GM18526 (cell line): ENCODE data around the gene KIAA2012.

Experiments
- POLR2A ChIP-seq: IDR thresholded peaks from 3 replicates; pipeline ENCODE4 v1.6.1; 2011; ENCODE audit not compliant: insufficient read length; ENCODE audit errors: extremely low read depth

KIAA2012 gene

GRCh38 chr2:202140522-202141252, 67.6 kb downstream of the KIAA2012 start:
- no peak for TF ChIP-seq POLR2A

- no peak for TF ChIP-seq POLR2A
Measured at GRCh38 chr2:202141329-202141947, 68.4 kb downstream of the KIAA2012 start.

- TF ChIP-seq POLR2A = no peak
Measured at GRCh38 chr2:202142540-202142939, 69.5 kb downstream of the KIAA2012 start.

DNA sequence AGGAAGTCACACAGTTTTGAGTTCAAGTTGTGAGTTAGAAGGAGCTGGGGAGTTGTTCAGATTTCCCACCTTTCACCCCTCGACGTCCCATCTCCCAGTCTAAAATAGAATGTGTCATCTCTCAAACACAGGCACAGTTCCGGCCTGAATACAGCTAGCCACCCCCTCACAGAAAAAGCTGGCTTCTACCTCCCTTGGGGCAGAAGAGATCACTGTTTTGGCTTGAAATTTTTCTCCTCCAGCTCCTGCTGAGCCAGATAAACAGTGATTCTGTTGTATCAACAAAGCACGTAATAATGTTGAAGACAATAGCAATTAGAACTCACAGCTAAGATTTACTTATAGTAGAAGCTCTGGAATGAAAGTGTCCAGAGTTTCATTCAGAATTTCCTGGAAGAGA, 74.7 kb downstream of the KIAA2012 start:
- TF ChIP-seq POLR2A = no peak

GRCh38 chr2:202148515-202149154, 75.6 kb downstream of the KIAA2012 start:
- TF ChIP-seq POLR2A = no peak

DNA sequence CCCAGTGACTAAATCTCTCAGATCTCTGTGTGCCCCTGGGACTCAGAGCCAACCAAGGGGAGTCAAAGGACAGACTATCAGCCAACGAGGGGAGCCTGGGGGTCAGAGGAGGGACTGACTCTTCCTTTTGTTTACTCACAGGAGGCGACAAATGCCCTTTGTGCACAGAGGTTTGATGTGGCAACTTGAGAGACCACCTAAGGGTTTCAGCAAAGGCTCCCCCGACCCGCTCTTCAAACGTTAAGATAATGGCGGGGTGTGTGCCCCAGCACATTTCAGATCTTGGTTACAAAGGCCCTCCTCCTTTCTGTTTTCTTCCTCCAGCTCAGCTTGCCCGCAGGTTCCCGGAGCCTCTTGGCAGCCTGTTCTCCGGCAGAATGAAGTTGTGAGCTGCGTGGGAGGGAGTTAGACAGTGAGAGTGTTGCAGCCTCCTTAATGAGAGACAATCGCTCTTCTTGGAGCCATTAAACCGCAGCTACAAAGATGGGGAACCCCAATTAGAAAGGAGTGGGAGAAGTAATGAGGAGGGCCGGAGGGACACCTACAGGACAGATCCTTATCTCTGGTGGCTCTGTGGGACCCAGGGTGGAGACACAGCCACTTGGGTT, 76.2 kb downstream of the KIAA2012 start:
- TF ChIP-seq POLR2A = no peak

- no peak for TF ChIP-seq POLR2A
Measured at GRCh38 chr2:202149936-202150335, 76.9 kb downstream of the KIAA2012 start.

DNA sequence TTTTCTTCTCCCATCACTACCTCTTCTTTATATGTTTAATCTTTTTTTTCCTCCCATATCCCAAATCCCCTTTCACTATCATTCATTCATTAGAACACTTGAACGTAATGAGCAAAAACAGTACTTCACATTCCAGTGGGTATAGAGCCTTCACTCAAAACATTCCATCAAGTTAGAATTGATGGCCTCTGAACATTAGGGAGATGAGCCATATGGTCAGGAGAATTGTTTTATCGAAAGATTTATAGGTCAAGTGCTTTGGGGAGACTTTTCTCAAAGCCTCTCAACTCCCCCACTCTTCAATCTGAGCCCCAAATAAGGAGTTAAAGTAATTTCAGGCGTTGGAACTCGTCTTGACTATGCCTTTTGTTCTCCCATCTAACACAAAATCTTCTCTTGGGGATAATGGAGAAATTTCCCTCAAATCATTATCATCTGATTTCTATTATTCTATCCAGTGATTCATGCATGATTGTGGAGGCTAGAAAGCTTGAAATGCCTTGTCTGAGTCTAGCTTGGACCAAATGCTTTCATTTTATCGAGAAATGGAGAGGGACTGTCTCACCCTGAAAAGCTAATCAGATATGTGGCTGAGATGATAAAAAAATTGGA, 79.2 kb downstream of the KIAA2012 start:
- TF ChIP-seq POLR2A = no peak

GRCh38 chr2:202154613-202155012, 81.6 kb downstream of the KIAA2012 start:
- no peak for TF ChIP-seq POLR2A

DNA sequence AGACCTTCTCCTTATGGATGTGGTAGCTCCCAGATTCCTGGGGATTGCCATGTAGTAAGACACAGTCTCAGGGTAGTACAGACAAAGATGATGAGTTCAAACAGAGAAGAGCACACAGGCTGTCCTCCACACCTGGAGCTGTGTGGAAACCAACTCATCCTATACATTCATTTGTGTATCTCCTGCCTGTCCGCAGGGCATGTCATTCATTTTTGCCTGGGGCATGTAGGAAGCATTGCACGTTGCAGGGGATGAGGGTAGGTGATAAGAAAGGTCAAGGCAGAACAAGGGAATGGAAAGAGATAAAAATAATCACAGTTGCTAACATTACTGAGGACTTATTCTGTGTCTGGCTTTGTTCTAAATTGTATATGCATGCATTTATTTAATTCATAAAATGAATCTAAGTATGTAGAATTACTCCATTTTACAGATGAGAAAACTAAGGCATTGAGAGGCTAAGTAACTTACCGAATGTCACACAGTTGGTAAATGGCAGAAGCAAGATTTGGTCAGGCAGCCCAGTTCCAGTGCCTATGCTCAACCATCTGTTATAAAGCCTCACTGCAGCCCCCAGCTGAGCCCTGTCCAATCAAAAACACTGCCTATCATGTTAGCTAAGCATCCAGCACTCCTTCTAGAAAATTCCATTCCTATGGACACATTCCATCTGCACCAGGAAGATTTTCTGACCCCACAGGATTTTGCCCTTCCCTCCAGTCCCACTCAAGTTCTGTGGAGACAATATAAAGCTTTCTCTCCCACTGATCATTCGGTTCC, 84.3 kb downstream of the KIAA2012 start:
- no peak for TF ChIP-seq POLR2A

DNA sequence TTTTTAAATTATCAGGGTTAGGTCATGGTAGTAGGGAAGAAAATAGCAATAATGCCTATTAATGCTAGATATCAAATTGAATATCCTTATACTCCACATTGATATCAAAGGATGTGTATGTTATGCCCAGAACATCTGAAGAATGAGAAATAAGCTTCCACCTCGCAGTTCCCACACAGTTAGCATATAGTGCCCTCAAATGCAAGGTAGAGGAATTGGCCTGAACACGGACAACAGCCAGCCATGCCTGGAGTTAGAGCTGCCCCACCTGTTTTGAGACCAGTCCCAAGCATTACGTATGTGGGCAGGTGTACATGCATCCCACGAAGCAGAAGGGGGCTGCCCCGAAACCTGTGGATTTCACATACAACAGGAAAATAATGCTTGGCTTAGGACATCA, 85.7 kb downstream of the KIAA2012 start:
- TF ChIP-seq POLR2A = no peak

GRCh38 chr2:202161151-202161835, 88.2 kb downstream of the KIAA2012 start:
- no peak for TF ChIP-seq POLR2A

GRCh38 chr2:202164411-202164810, 91.4 kb downstream of the KIAA2012 start:
- TF ChIP-seq POLR2A = no peak

GRCh38 chr2:202165208-202165607, 92.2 kb downstream of the KIAA2012 start:
- no peak for TF ChIP-seq POLR2A
